ENCODE measurements around the gene KCNJ14. TPM values are rescaled to one million over a fixed set of nuclear protein-coding genes. Genes with fewer than 3 reads are reported as not detected.

Gene KCNJ14
- polyA plus RNA-seq, 1 donor from 2014 or later = 1.1 TPM

DNA sequence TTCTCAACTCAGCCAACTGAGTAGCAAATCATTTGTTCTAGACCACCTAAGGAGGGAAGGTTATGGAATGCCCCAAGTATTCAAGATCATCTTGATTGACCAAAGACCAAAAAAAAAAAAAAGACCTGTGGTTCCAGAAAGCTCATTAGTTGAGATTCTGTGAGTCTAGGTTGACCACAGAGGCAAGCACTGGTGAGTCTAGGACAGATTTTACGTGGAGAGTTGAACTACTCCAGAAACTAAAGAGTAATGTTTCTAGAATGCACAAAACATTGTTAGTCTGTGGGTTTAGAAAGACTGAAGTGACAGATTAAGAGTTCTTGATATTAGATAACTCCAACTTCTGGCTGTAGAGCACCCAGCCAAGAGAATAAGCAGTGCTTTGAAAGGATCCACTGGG lies 9.8 kb downstream of the KCNJ14 start:
- Histone ChIP-seq H3K9me2 (ENCODE audit: insufficient read depth, low read length) (no peaks in the 10 kb centered on the region), H4K20me1 (ENCODE audit: insufficient read depth) (peaks cover 2% of the 10 kb centered on the region), H3K9me3 (ENCODE audit: low read length) (no peaks in the 10 kb centered on the region), H2AFZ (ENCODE audit: low read depth, low read length) (no peak overlapping the region), H3F3A (ENCODE audit: insufficient read depth, low read length, poor library complexity, severe bottlenecking) (no peaks in the 10 kb centered on the region), H3K4me3 (ENCODE audit: low read length) (no peak overlapping the region), H3K9ac (ENCODE audit: low read length) (no peak overlapping the region), H3K36me3 (ENCODE audit: insufficient read depth, low read length) (no peaks in the 10 kb centered on the region), H3K27me3 (ENCODE audit: insufficient read depth, low read depth, low read length) (no peaks in the 10 kb centered on the region), H3K4me2 (ENCODE audit: low read length) (no peak overlapping the region), H3K79me2 (replicated peaks; ENCODE audit: insufficient read depth, low read length) (peaks cover 9% of the 10 kb centered on the region), H3K27ac (ENCODE audit: low read length) (no peak overlapping the region)
- no peak for TF ChIP-seq EP300 (conservative IDR thresholded peaks at IDR 0.05; ENCODE audit: poor library complexity, severe bottlenecking)
- TF ChIP-seq SMC3 (conservative IDR thresholded peaks at IDR 0.05; ENCODE audit: poor library complexity) = no peak
- TF ChIP-seq EZH2 (IDR thresholded peaks at IDR 0.05; ENCODE audit: borderline replicate concordance, insufficient read depth, low read length, poor library complexity, severe bottlenecking) = no peak
- TF ChIP-seq POLR2AphosphoS5 (IDR thresholded peaks at IDR 0.05) = no peak
- no peak for TF ChIP-seq TAF1 (IDR thresholded peaks at IDR 0.05; ENCODE audit: low read depth)
- TF ChIP-seq, protein P1, sequence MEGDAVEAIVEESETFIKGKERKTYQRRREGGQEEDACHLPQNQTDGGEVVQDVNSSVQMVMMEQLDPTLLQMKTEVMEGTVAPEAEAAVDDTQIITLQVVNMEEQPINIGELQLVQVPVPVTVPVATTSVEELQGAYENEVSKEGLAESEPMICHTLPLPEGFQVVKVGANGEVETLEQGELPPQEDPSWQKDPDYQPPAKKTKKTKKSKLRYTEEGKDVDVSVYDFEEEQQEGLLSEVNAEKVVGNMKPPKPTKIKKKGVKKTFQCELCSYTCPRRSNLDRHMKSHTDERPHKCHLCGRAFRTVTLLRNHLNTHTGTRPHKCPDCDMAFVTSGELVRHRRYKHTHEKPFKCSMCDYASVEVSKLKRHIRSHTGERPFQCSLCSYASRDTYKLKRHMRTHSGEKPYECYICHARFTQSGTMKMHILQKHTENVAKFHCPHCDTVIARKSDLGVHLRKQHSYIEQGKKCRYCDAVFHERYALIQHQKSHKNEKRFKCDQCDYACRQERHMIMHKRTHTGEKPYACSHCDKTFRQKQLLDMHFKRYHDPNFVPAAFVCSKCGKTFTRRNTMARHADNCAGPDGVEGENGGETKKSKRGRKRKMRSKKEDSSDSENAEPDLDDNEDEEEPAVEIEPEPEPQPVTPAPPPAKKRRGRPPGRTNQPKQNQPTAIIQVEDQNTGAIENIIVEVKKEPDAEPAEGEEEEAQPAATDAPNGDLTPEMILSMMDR (IDR thresholded peaks at IDR 0.05; ENCODE audit: poor library complexity, severe bottlenecking) = no peak

DNA sequence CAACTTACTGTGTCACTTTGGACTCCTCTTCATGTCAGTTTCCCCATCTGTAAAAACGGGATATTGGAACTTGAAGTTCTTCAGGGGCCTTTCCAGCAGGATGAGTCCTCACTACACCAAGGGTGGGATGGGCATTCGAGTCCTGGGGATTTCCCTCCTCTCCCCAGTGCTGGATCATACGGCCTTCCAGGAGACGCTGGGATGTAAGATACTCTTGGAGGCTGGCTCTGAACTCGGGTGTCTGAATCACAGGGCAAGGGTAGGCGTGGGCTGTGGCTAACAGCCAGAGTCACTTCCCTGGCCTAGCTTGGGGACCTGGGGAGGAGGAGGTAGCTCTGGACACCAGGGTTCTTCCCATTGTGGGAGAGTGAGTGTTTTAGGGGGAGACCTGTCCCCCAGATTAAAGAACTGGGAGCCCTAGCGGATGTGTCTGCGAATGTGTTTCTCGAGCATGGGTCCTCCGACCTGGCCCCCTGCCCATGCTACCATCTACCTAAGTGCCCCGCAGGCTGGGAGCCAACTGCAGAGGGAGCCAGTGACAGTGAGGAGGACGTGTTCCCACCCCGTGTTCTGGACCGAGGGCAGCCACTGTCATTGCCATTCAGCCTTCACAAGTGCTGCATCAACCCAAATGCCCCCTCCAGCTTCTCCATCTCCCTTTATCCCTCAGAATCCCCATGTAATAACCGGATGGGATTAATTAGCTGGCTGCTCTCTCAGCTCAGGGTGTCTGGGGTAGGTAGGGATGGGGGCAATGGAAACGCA lies 11.4 kb downstream of the KCNJ14 start:
- Histone ChIP-seq H3F3A (ENCODE audit: insufficient read depth, low read length, poor library complexity, severe bottlenecking) (no peaks in the 10 kb centered on the region), H3K36me3 (ENCODE audit: insufficient read depth, low read length) (no peaks in the 10 kb centered on the region), H3K27ac (ENCODE audit: low read length) (no peak overlapping the region), H3K9me2 (ENCODE audit: insufficient read depth, low read length) (no peaks in the 10 kb centered on the region), H3K4me2 (ENCODE audit: low read length) (no peak overlapping the region), H3K4me3 (ENCODE audit: low read length) (no peak overlapping the region), H3K9me3 (ENCODE audit: low read length) (no peaks in the 10 kb centered on the region), H3K9ac (ENCODE audit: low read length) (no peak overlapping the region), H4K20me1 (ENCODE audit: insufficient read depth) (peaks cover 6% of the 10 kb centered on the region), H3K27me3 (ENCODE audit: insufficient read depth, low read depth, low read length) (no peaks in the 10 kb centered on the region), H2AFZ (ENCODE audit: low read depth, low read length) (no peak overlapping the region), H3K79me2 (replicated peaks; ENCODE audit: insufficient read depth, low read length) (peaks cover 24% of the 10 kb centered on the region)
- TF ChIP-seq TAF1 (IDR thresholded peaks at IDR 0.05; ENCODE audit: low read depth) = no peak
- no peak for TF ChIP-seq POLR2AphosphoS5 (IDR thresholded peaks at IDR 0.05)

DNA sequence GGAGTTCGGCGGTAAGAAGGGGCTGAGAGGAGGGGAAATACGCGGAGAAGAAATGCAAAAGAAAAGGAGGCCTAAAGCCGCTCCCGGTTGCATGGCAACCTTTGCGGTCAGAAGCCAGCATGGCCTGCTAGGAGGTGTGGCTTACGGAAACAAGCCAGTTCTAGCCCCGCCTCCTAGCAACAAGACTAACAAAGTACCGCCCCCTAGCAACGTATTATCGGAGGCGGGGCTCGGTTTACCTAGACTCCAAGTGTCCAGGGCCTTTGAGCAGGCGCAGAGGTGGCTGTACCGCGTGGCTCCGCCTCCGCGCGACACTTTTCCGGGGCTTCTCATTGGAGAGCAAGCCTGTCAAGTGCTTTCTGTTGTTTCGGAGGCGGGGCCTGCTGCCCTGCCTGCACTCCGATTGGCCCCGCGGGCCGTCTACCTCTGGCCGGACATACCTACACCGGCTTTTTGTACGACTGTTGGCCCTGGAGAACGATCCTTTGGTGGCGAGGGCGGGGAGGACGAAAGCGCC lies 13.5 kb downstream of the KCNJ14 start:
- Histone ChIP-seq H3K9ac (ENCODE audit: low read length) (peak overlapping the region; percentile 99), H3K36me3 (ENCODE audit: insufficient read depth, low read length) (no peaks in the 10 kb centered on the region), H3K27me3 (ENCODE audit: insufficient read depth, low read depth, low read length) (no peaks in the 10 kb centered on the region), H2AFZ (ENCODE audit: low read depth, low read length) (no peak overlapping the region), H3F3A (ENCODE audit: insufficient read depth, low read length, poor library complexity, severe bottlenecking) (no peaks in the 10 kb centered on the region), H3K79me2 (replicated peaks; ENCODE audit: insufficient read depth, low read length) (peaks cover 25% of the 10 kb centered on the region), H3K9me2 (ENCODE audit: insufficient read depth, low read length) (no peaks in the 10 kb centered on the region), H3K4me2 (ENCODE audit: low read length) (peak overlapping the region; percentile 54), H3K9me3 (ENCODE audit: low read length) (no peaks in the 10 kb centered on the region), H3K27ac (ENCODE audit: low read length) (peak overlapping the region; percentile 97), H3K4me3 (ENCODE audit: low read length) (peak overlapping the region; percentile 96), H4K20me1 (ENCODE audit: insufficient read depth) (peaks cover 6% of the 10 kb centered on the region)
- TF ChIP-seq MXI1 (conservative IDR thresholded peaks at IDR 0.05; ENCODE audit: poor library complexity, severe bottlenecking) (peak; percentile 88), POLR2AphosphoS5 (IDR thresholded peaks at IDR 0.05) (peak; percentile 50), SMC3 (conservative IDR thresholded peaks at IDR 0.05; ENCODE audit: poor library complexity) (no peak)
- TF ChIP-seq, protein P1 (IDR thresholded peaks at IDR 0.05; ENCODE audit: poor library complexity, severe bottlenecking) = no peak
- TF ChIP-seq, protein P2, sequence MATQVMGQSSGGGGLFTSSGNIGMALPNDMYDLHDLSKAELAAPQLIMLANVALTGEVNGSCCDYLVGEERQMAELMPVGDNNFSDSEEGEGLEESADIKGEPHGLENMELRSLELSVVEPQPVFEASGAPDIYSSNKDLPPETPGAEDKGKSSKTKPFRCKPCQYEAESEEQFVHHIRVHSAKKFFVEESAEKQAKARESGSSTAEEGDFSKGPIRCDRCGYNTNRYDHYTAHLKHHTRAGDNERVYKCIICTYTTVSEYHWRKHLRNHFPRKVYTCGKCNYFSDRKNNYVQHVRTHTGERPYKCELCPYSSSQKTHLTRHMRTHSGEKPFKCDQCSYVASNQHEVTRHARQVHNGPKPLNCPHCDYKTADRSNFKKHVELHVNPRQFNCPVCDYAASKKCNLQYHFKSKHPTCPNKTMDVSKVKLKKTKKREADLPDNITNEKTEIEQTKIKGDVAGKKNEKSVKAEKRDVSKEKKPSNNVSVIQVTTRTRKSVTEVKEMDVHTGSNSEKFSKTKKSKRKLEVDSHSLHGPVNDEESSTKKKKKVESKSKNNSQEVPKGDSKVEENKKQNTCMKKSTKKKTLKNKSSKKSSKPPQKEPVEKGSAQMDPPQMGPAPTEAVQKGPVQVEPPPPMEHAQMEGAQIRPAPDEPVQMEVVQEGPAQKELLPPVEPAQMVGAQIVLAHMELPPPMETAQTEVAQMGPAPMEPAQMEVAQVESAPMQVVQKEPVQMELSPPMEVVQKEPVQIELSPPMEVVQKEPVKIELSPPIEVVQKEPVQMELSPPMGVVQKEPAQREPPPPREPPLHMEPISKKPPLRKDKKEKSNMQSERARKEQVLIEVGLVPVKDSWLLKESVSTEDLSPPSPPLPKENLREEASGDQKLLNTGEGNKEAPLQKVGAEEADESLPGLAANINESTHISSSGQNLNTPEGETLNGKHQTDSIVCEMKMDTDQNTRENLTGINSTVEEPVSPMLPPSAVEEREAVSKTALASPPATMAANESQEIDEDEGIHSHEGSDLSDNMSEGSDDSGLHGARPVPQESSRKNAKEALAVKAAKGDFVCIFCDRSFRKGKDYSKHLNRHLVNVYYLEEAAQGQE (IDR thresholded peaks at IDR 0.05; ENCODE audit: borderline replicate concordance) = no peak
